Measurements from ENCODE around the gene ASPHD2.

DNA sequence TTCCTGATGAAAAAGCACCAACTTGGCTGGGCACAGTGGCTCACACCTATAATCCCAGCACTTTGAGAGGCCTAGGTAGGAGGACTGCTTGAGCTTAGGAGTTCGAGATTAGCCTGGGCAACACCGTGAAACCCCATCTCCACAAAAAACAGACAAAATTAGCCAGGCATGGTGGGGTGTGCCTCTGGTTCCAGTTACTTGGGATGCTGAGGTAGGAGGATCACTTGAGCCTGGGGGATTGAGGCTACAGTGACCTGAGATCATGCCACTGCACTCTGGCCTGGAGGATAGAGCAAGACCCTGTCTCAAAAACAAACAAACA, 51.5 kb downstream of the ASPHD2 start:
- TF ChIP-seq POLR2AphosphoS5 (IDR thresholded peaks at IDR 0.05), result no peak
- TF ChIP-seq, protein P1, sequence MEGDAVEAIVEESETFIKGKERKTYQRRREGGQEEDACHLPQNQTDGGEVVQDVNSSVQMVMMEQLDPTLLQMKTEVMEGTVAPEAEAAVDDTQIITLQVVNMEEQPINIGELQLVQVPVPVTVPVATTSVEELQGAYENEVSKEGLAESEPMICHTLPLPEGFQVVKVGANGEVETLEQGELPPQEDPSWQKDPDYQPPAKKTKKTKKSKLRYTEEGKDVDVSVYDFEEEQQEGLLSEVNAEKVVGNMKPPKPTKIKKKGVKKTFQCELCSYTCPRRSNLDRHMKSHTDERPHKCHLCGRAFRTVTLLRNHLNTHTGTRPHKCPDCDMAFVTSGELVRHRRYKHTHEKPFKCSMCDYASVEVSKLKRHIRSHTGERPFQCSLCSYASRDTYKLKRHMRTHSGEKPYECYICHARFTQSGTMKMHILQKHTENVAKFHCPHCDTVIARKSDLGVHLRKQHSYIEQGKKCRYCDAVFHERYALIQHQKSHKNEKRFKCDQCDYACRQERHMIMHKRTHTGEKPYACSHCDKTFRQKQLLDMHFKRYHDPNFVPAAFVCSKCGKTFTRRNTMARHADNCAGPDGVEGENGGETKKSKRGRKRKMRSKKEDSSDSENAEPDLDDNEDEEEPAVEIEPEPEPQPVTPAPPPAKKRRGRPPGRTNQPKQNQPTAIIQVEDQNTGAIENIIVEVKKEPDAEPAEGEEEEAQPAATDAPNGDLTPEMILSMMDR (IDR thresholded peaks at IDR 0.05), result no peak
- TF ChIP-seq POLR2A (IDR thresholded peaks at IDR 0.05), result no peak

Measured in prostate gland (tissue), 2 donors.